Tibial artery (tissue), 4 donors: ENCODE results near the gene SPTAN1.

ENCODE experiments used
- DNase-seq, 2 donors: peaks; one replicate each; pipeline ENCODE4 v3.0.0-alpha.2; 2019
- H3K27ac ChIP-seq, 2 donors: fragments of 200-600 bp; sonication (generic) in 1 of 2; 1 replicate in 1 of 2; 2 replicates in 1 of 2; pipeline ENCODE4 v1.5.1; 2018 to 2019; ENCODE audit warnings: mild to moderate bottlenecking in 1 of 2
- H3K27me3 ChIP-seq, 2 donors: fragments of 200-600 bp; sonication (generic) in 1 of 2; one replicate each; pipeline versions ENCODE4 v1.5.1 to v1.6.0; 2016 to 2019
- H3K36me3 ChIP-seq, 3 donors: fragments of 200-600 bp; sonication (generic) in 2 of 3; one replicate each; pipeline ENCODE4 v1.5.1; 2016 to 2019; ENCODE audit warnings: mild to moderate bottlenecking in 2 of 3
- H3K4me1 ChIP-seq, 4 donors: fragments of 200-600 bp; sonication (generic) in 2 of 4; 1 replicate in 3 of 4; 2 replicates in 1 of 4; pipeline ENCODE4 v1.5.1; 2016 to 2019
- H3K4me3 ChIP-seq, 2 donors: fragments of 200-600 bp; sonication (generic) in 1 of 2; 1 replicate in 1 of 2; 2 replicates in 1 of 2; pipeline ENCODE4 v1.5.1; 2018 to 2019; ENCODE audit warnings: mild to moderate bottlenecking in 2 of 2
- H3K9me3 ChIP-seq, 3 donors: fragments of 200-600 bp; sonication (generic) in 1 of 3; one replicate each; pipeline ENCODE4 v1.5.1; 2016 to 2019
- intact Hi-C: fragments of 100-400 bp; cut with DNase I; formaldehyde crosslinking; loops from one replicate; pipeline ENCODE4 v1.15.0; 2023; ENCODE audit warnings: low total_unique reads
- TF ChIP-seq, protein P1 (sequence below), 2 experiments: fragments of 200-600 bp in 1 of 2; fragments of 450-650 bp in 1 of 2; IDR thresholded peaks; one replicate each; pipeline ENCODE4 v1.5.1; 2017 to 2019; ENCODE audit warnings: antibody characterized with exemption in 2 of 2, mild to moderate bottlenecking in 1 of 2, moderate library complexity in 1 of 2

SPTAN1 gene

DNA sequence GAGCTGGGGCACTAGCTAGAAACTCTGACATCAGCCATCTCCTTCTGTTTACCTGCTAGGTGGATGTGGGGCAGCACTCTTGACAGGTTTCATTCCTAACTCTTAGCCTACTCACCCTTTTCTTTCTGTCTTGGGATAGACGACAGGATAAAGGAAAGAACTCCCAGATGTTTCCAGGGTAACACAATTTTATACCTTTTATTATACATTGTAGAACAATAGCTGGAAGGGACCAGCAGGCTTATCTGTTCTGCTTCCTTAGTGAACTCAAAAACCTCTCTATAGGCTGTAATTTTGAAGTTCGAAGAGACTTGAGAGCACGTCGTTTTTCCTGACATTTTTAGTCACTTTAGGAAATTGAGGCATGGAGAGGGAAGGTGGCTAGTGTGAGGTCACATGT, 13.2 kb downstream of the SPTAN1 start:
- Histone ChIP-seq H3K9me3 (no peaks in the 10 kb centered on the region), H3K36me3 (peaks cover 32 to 50% (median 32%) of the 10 kb centered on the region in 3 donors), H3K27ac (peak overlapping the region; percentile 33 to 55), H3K27me3 (no peaks in the 10 kb centered on the region), H3K4me1 (peaks cover 0 to 19% (median 13%) of the 10 kb centered on the region in 4 donors), H3K4me3 (no peak overlapping the region)
- TF ChIP-seq, protein P1, sequence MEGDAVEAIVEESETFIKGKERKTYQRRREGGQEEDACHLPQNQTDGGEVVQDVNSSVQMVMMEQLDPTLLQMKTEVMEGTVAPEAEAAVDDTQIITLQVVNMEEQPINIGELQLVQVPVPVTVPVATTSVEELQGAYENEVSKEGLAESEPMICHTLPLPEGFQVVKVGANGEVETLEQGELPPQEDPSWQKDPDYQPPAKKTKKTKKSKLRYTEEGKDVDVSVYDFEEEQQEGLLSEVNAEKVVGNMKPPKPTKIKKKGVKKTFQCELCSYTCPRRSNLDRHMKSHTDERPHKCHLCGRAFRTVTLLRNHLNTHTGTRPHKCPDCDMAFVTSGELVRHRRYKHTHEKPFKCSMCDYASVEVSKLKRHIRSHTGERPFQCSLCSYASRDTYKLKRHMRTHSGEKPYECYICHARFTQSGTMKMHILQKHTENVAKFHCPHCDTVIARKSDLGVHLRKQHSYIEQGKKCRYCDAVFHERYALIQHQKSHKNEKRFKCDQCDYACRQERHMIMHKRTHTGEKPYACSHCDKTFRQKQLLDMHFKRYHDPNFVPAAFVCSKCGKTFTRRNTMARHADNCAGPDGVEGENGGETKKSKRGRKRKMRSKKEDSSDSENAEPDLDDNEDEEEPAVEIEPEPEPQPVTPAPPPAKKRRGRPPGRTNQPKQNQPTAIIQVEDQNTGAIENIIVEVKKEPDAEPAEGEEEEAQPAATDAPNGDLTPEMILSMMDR (IDR thresholded peaks at IDR 0.05), result no peak
- intact Hi-C loops, result no loop called here
- no peak for DNase-seq

DNA sequence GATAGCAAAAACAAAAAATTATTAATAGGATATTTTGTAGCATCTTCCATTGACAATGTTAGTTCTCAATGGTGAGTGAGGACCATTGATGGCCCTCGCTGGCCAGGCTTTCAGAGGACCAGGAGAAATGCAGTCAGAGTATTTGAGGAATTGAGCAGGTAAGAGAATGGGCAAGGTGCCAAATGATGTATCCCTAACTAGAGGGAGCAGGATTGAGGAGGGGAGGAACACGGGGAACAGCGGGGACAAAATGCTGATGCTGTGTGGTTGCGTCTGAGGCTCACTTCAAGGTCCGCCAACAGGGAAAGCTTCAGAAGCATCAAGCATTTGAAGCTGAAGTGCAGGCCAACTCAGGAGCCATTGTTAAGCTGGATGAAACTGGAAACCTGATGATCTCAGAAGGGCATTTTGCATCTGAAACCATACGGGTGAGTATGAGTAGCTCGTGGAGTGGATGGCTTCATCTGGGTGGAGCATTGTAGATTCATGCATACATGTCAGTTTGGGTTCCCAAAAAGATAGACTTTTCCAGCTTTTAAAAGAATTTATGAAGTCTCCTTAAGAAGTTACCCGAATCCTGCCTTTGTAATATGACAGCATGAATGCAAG, 16.2 kb downstream of the SPTAN1 start:
- Histone ChIP-seq H3K9me3 (no peaks in the 10 kb centered on the region), H3K36me3 (peaks cover 32 to 70% (median 62%) of the 10 kb centered on the region in 3 donors), H3K4me3 (no peak overlapping the region), H3K4me1 (peaks cover 0 to 19% (median 9%) of the 10 kb centered on the region in 4 donors), H3K27me3 (no peaks in the 10 kb centered on the region), H3K27ac (no peak overlapping the region)
- intact Hi-C loops, result no loop called here
- DNase-seq, result no peak
- TF ChIP-seq, protein P1 (IDR thresholded peaks at IDR 0.05), result no peak

DNA sequence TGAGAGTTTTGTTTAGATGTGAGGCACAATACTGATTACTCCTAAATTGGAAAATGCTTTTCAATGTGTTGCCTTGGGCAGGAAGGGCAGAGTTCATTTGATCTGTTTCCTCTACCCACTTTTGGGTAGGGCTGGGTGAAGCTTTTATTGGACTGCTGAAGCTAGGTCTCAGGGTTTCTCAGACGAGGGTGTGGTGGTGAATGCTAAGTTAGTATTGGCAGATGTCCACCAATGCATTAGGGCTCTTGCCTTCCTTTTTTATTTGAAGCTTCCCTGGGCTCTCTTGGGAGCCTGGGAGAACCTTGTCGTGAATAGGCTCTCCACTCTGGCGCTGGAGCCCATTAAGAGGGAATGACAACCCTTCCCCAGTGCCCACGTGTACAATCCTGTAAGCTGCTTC, 23.1 kb downstream of the SPTAN1 start:
- H3K4me3 ChIP-seq, result no peak overlapping the region
- intact Hi-C loops, result no loop called here
- no peaks in the 10 kb centered on the region for H3K27me3 ChIP-seq
- peaks cover 0 to 21% (median 10%) of the 10 kb centered on the region in 4 donors for H3K4me1 ChIP-seq
- TF ChIP-seq, protein P1 (IDR thresholded peaks at IDR 0.05), result no peak
- H3K9me3 ChIP-seq, result no peaks in the 10 kb centered on the region
- H3K36me3 ChIP-seq, result peaks cover 53 to 93% (median 90%) of the 10 kb centered on the region in 3 donors
- peak overlapping the region; percentile 21 to 64 for H3K27ac ChIP-seq
- DNase-seq, result peak in 1 of 2 donors; percentile 68

DNA sequence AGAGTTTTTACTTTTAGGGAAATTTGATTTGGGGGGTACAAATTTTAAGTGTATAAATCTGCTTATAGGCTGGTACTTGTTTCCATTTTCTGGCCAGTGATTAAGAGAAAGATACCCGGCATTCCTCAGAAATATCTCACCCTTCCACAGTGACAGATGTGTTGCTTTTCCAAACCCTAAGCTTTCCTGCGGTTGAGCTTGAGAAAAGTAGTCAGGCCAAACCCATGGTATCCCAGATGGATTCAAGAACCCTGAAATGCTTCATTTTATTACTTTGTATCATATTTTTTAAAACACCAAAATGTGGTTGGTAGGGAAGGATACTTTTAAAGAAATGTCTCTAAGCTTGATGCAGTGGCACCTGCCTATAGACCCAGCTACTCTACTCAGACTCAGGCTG, 23.5 kb downstream of the SPTAN1 start:
- Histone ChIP-seq H3K36me3 (peaks cover 57 to 93% (median 90%) of the 10 kb centered on the region in 3 donors), H3K27me3 (no peaks in the 10 kb centered on the region), H3K9me3 (no peaks in the 10 kb centered on the region), H3K27ac (peak overlapping the region; percentile 21 to 64), H3K4me3 (no peak overlapping the region), H3K4me1 (peaks cover 0 to 21% (median 10%) of the 10 kb centered on the region in 4 donors)
- no peak for DNase-seq
- intact Hi-C loops, result no loop called here
- TF ChIP-seq, protein P1 (IDR thresholded peaks at IDR 0.05), result no peak

DNA sequence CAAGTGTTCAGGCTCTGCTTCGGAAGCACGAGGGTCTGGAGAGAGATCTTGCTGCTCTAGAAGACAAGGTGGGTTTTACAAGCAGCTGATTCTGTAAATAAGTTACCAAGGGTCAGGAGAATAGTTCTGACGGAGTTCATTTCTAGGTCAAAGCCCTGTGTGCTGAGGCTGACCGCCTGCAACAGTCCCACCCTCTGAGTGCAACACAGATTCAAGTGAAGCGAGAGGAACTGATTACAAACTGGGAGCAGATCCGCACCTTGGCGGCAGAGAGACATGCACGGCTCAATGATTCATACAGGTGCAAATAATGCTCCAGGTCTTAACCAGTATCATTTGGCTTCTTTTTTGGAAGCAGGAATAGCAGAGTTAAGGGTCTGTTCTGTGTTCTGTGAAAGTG, 24.8 kb downstream of the SPTAN1 start:
- Histone ChIP-seq H3K27ac (no peak overlapping the region), H3K36me3 (peaks cover 69 to 95% (median 90%) of the 10 kb centered on the region in 3 donors), H3K27me3 (no peaks in the 10 kb centered on the region), H3K4me3 (no peak overlapping the region), H3K4me1 (peaks cover 0 to 21% (median 10%) of the 10 kb centered on the region in 4 donors), H3K9me3 (no peaks in the 10 kb centered on the region)
- no peak for DNase-seq
- TF ChIP-seq, protein P1 (IDR thresholded peaks at IDR 0.05), result no peak
- intact Hi-C loops, result no loop called here
